HG03103 (cell line): ENCODE results near the gene ZBED5.
A peak's percentile ranks its signal among the peaks of the same experiment; 100 is the strongest.
"Not testable (repeated sequence)": the region's sequence is repeated elsewhere in the genome, so short reads cannot be mapped to it uniquely, and the experiment has no call there.

Experiments
- ATAC-seq: cut with Tn5 transposase; IDR thresholded peaks from one replicate; pipeline ENCODE4 v1.9.1; 2021; ENCODE audit warnings: low read depth; ENCODE audit not compliant: unreplicated experiment

The ZBED5 gene

DNA sequence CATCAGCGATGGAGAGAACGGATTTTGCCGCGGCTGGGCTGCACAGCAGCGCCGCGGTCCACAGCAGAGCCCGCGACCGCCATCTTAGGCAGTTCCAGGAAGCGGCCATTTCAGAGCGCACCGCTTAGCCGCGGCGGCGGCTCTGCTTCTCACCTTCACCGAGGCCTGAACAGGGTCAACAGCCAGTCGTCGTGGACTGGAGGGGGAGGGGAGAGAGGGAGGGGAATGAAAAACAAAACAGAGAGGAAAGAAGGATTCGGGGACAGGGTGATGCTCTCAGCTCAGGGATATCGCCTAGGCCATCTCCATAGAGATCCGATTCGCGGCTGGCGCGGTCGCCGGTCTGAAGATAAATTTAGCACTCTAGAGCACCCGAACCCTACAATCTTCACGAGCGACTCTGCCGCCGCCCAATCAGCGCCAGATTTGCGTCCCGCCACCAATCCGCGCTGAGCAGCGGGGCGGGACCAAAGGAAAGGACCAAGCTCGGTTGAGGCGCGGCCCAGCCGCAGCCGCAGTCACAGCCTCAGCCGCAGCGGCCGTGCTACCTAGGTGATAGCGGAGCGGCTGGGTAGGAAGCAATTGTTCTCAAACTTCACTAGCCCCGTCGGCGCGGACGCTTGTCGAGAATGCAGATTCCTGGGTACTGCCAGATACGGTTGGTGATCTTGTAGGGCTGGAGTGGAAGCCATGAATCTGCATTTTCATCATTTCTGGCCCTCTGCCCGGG is at the start of gene ZBED5:
ZBED5 (minus strand) TSS at position 345 of the 730 bp plus-strand sequence. CDS start 3,108 bp downstream, outside the sequence.
- peak; percentile 88 for ATAC-seq

- no peak for ATAC-seq
Measured at GRCh38 chr11:10906521-10906920, 48.7 kb upstream of the ZBED5 start.

GRCh38 chr11:10902301-10903063 is 44.6 kb upstream of the ZBED5 start:
- no peak for ATAC-seq

GRCh38 chr11:10900681-10901415 is 43.0 kb upstream of the ZBED5 start:
- no peak for ATAC-seq

- no peak for ATAC-seq
Measured at GRCh38 chr11:10899121-10899830, 41.4 kb upstream of the ZBED5 start.

DNA sequence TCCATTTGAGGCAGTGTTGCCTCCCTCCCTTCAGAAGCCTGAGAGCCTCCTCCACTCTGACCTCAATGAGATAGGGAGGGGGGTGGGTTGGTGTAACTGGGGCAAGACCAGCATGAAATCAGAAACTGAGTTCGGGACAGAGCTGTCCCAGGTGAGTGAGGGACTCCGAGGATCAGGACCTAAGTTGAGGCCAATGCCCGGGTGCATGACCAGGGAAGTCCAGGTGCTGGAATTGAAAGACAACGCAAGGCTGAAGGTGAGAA is 40.8 kb upstream of the ZBED5 start:
- no peak for ATAC-seq

DNA sequence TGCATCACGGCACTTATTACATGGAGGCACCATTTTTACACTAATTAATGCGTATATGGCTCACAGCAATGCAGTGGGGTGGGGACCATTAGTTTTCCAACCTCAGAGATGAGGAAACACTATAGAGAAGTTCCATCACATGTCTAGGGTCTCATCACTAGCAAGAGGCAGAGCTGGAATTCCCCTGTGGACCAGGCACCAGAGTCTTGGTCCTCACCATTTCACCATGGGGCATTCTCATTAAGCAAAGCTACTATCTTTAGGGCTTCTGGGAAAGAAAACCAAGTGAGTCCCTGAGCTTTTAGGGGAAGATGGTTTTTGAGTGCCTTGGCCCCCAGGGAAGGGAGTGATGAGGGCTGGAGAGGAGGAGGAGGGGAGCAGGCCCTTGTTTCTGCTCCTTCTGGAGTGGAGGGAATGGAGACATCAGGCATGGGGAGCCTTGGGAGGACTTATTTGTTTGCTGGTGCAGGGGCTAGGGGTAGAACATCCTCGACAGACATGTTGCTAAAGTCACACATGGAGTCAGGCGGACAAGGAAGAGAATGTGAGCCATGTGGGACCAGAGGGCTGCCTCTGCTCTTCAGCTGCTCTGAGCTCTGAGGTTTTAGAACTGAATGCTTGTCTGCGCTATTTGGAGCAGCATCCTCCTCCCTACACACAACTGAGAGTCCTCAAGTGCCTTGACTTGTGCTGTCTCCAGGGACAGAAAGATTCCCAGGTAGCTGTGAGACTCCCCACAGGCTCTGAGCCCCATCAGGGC is 40.3 kb upstream of the ZBED5 start:
- ATAC-seq: no peak

DNA sequence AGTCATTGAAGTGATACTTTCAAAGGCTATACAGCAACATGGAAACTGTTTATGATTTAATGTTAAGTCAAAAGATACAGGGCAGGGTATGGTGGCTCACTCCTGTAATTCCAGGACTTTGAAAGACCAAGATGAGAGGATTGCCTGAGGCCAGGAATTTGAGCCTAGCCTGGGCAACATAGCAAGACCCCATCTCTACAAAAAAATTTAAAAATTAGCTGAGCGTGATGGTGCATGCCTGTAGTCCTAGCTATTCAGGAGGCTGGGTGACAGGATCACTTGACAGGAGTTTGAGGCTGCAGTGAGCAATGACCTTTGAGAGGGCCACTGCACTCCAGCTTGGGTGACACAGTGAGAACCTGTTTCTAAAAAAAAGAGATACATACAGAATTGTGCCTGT is 39.3 kb upstream of the ZBED5 start:
- no peak for ATAC-seq

DNA sequence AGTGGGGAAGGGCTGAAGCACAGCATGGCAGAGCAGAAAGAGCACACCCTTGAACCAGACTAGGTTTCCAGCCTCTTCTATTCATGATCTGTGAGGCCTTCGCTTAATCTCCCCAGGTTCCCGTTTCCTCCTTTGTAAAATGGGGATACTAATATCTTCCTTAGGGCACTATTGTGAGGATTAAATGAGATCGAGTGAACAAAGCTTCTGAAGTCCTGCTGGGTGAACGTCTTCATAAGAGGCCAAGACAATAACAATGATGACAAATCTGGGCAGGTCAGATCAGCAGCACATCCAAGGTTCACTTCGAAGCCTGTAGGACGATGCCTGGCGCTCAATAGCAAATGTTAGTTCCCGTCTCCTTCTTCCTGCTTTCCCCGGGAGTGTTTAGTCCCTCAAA is 38.6 kb upstream of the ZBED5 start:
- no peak for ATAC-seq

DNA sequence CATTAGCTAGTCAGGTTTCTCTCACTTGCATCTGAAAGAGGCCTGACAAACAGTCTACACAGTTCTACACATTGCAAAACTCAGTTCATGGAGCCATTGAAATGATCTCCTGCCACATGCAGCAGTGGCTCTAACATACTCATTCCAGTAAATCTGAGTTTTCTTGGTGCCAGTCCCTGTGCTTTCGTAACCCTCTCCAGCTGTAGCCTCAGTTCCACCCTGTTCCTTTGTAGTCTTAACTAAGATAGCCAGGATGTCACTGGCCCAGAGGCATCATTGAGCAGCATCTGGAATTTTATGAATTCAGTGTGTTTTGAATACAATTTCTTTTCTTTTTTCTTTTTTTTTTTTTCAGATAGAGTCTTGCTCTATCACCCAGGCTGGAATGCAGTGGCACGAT is 37.4 kb upstream of the ZBED5 start:
- no peak for ATAC-seq

- ATAC-seq: no peak
Measured at GRCh38 chr11:10894666-10895065, 36.8 kb upstream of the ZBED5 start.

- ATAC-seq: no peak
Measured at GRCh38 chr11:10893714-10894151, 35.9 kb upstream of the ZBED5 start.

DNA sequence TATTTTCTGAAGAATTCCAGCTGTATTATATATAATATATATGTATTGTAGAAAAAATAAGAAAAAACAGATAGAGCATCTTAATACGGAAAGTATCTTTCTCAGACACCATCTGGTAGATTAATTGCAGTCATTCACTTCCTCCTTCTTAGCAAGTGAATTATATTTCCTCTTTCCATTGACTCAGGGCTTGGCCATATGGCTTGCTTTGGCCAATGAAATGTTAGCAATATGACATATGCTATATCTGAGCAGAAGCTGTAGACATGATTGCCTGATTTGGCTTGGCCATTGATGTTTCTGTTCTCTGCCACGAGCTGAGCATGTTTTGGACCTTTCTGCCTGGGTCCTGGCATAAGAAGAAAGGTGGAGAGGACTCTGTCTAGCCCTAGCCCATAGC is 34.4 kb upstream of the ZBED5 start:
- no peak for ATAC-seq

DNA sequence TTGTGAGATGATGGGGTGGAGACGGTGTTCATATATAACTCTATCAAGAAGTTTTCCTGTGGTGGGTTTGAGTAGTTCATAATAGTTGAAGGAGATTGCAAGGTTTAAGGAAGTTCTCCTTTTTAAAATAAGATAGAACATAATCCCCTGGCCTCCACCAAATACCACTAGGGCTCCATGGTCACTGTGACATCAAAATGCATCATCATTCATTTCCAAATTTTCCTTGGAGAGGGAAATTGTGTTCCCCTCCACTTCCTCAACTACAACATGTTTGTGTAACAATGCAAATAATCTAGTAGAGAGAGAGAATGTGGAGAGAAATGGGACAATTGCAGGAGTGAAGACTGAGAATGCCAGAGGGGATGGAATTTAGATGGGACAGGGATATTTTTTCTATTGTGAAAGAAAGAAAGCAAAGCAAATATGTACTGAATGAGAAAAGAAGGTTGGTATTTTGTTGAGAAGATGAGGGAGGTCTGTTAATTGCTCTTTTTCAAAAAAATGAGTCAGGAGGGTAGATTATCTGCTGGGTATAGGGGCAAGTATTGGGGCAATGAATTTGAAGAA is 33.4 kb upstream of the ZBED5 start:
- no peak for ATAC-seq

DNA sequence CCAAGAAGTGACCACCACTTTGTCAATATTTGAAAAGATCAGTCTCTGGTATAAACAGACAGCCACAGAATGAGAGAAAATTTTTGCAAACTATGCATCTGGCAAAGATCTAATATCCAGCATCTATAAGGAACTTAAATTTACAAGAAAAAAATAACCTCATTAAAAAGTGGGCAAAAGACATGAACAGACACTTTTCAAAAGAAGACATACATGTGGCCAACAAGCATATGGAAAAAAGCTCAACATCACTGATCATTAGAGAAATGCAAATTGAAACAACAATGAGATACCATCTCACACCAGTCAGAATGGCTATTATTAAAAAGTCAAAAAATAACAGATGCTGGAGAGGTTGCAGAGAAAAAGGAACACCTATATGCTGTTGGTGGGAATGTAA is 32.2 kb upstream of the ZBED5 start:
- not testable (repeated sequence) for ATAC-seq

DNA sequence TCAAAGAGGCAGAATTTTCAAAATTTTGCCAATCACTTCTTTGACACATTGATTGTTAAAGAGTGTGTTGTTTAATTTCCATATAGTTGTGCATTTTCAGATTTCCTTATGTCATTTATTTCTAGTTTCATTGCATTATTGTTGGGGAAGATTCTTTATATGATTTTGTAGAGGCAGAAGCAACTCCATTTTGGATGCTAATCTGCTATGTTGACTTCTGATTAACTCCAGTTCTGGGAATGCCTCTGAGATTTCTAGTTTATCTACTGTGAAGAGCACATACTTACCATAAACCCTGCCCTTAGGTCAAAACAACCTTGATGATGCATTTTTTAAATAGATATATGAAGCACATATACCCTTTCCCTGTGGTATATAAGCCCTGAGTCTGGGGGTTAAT is 29.5 kb upstream of the ZBED5 start:
- ATAC-seq: no peak

DNA sequence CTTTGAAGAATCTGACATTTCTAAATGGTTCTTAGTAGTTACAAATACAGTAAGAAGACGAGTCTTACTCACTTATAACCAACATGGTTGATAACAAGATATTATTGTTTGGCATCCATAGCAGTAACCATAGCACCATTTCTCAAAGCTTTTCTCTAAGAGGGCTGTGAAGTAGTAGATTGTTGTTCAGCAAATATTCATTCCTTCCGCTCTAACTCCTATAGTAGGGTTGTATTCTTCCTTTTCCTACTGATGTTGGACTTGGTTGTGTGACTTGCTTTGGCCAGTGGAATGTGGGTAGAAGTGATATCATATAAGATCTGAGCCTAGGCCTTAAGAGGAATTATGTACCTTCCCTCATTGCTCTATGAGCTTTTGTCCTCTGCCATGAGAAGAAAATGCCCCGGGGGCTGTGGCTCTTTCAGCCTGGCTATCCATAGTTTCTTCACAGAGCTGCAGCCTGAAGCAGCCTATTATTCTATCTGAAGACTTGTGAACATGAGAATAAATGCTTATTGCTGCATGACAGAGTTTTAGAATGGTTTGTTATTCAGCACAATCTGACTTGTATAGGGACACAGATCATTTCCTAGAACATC is 28.9 kb upstream of the ZBED5 start:
- no peak for ATAC-seq

GRCh38 chr11:10885703-10886363 is 28.0 kb upstream of the ZBED5 start:
- ATAC-seq: no peak

- ATAC-seq: not testable (repeated sequence)
Measured at GRCh38 chr11:10884292-10884691, 26.4 kb upstream of the ZBED5 start.
